HL-60/S4 (cell line): ENCODE results near the gene TBC1D22A.

Experiments used
- in situ Hi-C: fragments of 300-500 bp; cut with MboI; formaldehyde crosslinking; loops from 2 replicates; pipeline ENCODE4 v1.14.3; 2022; ENCODE audit warnings: low sequenced_read_pairs

TBC1D22A gene

GRCh38 chr22:46736705-46737104 lies 25.7 kb upstream of the TBC1D22A start:
- in situ Hi-C loops = no loop called here

GRCh38 chr22:46737105-46737975 lies 25.1 kb upstream of the TBC1D22A start:
- in situ Hi-C loops = no loop called here

GRCh38 chr22:46737976-46738646 lies 24.3 kb upstream of the TBC1D22A start, which contains the start of gene CERK:
Gene CERK, minus strand, starts transcription at chr22:46738252. Its CDS starts 104 bp downstream, at chr22:46738148.
- in situ Hi-C loops = no loop called here

GRCh38 chr22:46738647-46739093 lies 23.8 kb upstream of the TBC1D22A start:
- in situ Hi-C loops = no loop called here

GRCh38 chr22:46739094-46739870 lies 23.2 kb upstream of the TBC1D22A start:
- in situ Hi-C loops = no loop called here

- in situ Hi-C loops = no loop called here
Measured at GRCh38 chr22:46740910-46741780, 21.3 kb upstream of the TBC1D22A start.

- in situ Hi-C loops = no loop called here
Measured at GRCh38 chr22:46741974-46742519, 20.4 kb upstream of the TBC1D22A start.

- in situ Hi-C loops = no loop called here
Measured at GRCh38 chr22:46742576-46743221, 19.8 kb upstream of the TBC1D22A start.

- in situ Hi-C loops = no loop called here
Measured at GRCh38 chr22:46744581-46744980, 17.9 kb upstream of the TBC1D22A start.

- in situ Hi-C loops = no loop called here
Measured at GRCh38 chr22:46746192-46746591, 16.3 kb upstream of the TBC1D22A start.

- in situ Hi-C loops = no loop called here
Measured at GRCh38 chr22:46746620-46747019, 15.8 kb upstream of the TBC1D22A start.

GRCh38 chr22:46747646-46748045 lies 14.8 kb upstream of the TBC1D22A start:
- in situ Hi-C loops = no loop called here

GRCh38 chr22:46748206-46748907 lies 14.1 kb upstream of the TBC1D22A start:
- in situ Hi-C loops = no loop called here

GRCh38 chr22:46748908-46749675 lies 13.4 kb upstream of the TBC1D22A start:
- in situ Hi-C loops = no loop called here

- in situ Hi-C loops = no loop called here
Measured at GRCh38 chr22:46749682-46750529, 12.5 kb upstream of the TBC1D22A start.

GRCh38 chr22:46750530-46750800 lies 12.0 kb upstream of the TBC1D22A start:
- in situ Hi-C loops = no loop called here

GRCh38 chr22:46750863-46751443 lies 11.5 kb upstream of the TBC1D22A start:
- in situ Hi-C loops = no loop called here
